Measurements from ENCODE around the gene ELOF1.

ELOF1 gene

DNA sequence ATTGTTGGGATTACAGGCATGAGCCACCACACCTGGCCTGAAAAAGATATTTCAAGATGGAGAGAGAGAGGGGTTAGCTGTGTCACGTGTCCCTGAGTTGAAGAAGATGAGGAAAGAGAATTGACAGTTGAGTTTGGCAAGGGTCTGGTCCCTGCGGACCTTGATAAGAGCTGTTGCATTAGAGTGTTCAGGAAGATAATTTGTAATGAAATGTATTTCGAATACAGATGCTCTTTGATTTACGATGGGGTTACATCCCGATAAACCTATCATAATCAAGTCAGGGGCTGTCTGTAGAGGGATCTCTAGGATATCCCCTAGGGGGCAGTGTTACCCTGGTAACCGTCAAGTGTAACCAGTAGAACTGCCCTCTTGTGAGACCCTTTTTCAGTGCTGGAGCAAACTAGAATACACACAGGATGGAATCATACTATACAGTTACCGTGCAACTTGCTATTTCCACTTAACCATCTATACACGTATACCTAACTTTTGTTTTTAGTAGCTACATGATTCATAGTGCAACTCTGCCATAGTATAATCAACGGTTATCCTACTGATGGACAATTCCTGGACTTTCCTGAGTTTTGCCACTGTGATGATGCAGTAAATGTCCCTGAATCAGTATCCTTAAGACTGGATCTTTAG is 1.5 kb upstream of the ELOF1 start:
- Histone ChIP-seq H3K27me3 (ENCODE audit: insufficient read depth, low read depth, severe bottlenecking) (no peaks in the 10 kb centered on the region), H3K36me3 (peaks cover 10% of the 10 kb centered on the region), H3K9me3 (ENCODE audit: severe bottlenecking) (no peaks in the 10 kb centered on the region), H3K4me3 (ENCODE audit: low read depth, low read length) (no peak overlapping the region), H3K27ac (no peak overlapping the region)
- peak; percentile 76 for TF ChIP-seq CTCF (IDR thresholded peaks at IDR 0.05; ENCODE audit: low read depth, low read length)
- peak; percentile 79 for DNase-seq

DNA sequence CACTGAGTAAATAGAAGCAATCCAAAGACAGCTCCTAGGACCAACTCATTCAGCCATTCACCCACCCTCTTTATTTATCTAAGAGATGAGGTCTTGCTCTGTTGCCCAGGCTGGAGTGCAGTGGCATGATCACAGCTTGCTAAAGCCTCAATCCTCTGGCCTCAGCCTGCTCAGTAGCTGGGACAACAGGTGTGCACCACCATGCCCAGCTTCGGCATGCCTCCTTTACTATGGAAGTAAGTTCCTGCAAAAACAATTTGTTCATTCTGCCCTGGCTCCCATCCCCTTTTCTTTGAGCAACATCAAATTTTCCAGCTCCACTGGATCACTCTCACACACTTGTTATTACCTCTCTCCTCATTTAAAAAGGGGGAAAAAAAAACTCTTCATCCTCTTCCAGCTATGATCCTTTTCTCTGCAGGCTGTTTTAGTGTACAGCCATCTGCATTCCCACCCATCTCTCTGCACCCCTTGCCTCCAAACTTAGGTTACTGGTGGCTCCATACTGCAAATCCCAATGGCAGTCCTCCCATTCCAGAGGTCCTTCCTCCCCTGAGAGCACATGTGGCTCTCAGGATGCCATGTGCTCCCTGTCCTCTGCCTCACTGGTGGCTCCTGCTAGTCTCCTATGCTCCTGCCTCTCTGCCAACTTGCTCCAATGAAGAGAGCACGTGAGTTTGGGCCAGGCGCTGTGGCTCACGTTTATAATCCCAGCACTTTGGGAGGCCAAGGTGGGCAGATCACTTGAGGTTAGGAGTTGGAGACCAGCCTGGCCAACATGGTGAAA is 2.2 kb downstream of the ELOF1 start:
- H3K4me3 ChIP-seq (ENCODE audit: low read depth, low read length) = no peak overlapping the region
- no peak for TF ChIP-seq CTCF (IDR thresholded peaks at IDR 0.05; ENCODE audit: low read depth, low read length)
- H3K27me3 ChIP-seq (ENCODE audit: insufficient read depth, low read depth, severe bottlenecking) = no peaks in the 10 kb centered on the region
- peaks cover 39% of the 10 kb centered on the region for H3K36me3 ChIP-seq
- H3K27ac ChIP-seq = no peak overlapping the region
- no peak for DNase-seq
- H3K9me3 ChIP-seq (ENCODE audit: severe bottlenecking) = no peaks in the 10 kb centered on the region

- H3K27ac ChIP-seq = no peak overlapping the region
- H3K36me3 ChIP-seq = peaks cover 39% of the 10 kb centered on the region
- H3K27me3 ChIP-seq (ENCODE audit: insufficient read depth, low read depth, severe bottlenecking) = no peaks in the 10 kb centered on the region
- no peaks in the 10 kb centered on the region for H3K9me3 ChIP-seq (ENCODE audit: severe bottlenecking)
- TF ChIP-seq CTCF (IDR thresholded peaks at IDR 0.05; ENCODE audit: low read depth, low read length) = no peak
- DNase-seq = no peak
- no peak overlapping the region for H3K4me3 ChIP-seq (ENCODE audit: low read depth, low read length)
Observed at GRCh38 chr19:11555246-11555645, 3.8 kb downstream of the ELOF1 start.

GRCh38 chr19:11554160-11554559 is 4.9 kb downstream of the ELOF1 start:
- Histone ChIP-seq H3K27me3 (ENCODE audit: insufficient read depth, low read depth, severe bottlenecking) (no peaks in the 10 kb centered on the region), H3K9me3 (ENCODE audit: severe bottlenecking) (no peaks in the 10 kb centered on the region), H3K4me3 (ENCODE audit: low read depth, low read length) (no peak overlapping the region), H3K36me3 (peaks cover 39% of the 10 kb centered on the region), H3K27ac (no peak overlapping the region)
- DNase-seq = no peak
- TF ChIP-seq CTCF (IDR thresholded peaks at IDR 0.05; ENCODE audit: low read depth, low read length) = no peak

DNA sequence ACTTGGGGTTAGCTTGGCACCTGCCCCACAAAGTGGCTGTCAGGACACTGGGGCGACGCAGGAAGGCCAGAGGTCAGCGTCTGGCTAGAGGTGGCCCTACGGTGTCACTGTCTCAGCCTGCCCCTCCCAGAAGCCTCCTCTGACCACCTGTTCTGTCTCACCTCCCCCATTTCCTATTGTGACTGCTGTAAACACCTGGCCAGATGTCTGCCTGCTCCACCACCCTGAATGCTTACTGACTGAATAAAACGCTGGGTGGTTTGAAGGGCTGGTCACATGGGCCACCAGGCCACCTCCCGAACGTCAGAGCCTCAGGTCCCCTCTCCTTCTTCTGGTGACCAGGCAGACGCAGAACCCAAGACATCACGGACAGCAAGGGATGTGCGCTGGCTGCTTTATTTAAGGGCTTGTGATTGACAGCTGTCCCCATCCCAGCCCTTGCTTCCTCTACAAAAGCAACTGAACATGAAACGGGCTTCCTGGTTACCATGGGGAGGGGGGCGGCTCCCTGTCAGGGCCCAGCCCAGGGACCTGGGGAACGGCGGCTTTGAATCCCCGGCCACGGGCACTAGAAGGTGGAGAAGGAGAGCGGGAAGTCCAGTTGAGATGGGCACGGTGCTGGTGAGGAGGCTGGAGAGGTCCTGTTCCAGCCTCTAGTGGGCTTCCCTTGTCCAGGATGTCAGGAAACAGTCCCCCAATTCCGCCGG is 6.2 kb downstream of the ELOF1 start:
- TF ChIP-seq CTCF (IDR thresholded peaks at IDR 0.05; ENCODE audit: low read depth, low read length) = no peak
- H3K36me3 ChIP-seq = peaks cover 39% of the 10 kb centered on the region

More for the DNA sequence above, 6.2 kb downstream of the ELOF1 start:
- Histone ChIP-seq H3K4me3 (ENCODE audit: low read depth, low read length) (no peak overlapping the region), H3K27me3 (ENCODE audit: insufficient read depth, low read depth, severe bottlenecking) (no peaks in the 10 kb centered on the region), H3K9me3 (ENCODE audit: severe bottlenecking) (no peaks in the 10 kb centered on the region), H3K27ac (no peak overlapping the region)
- DNase-seq = no peak
